Calu3 (cell line): ENCODE data around the gene GABRR1. TPM values are rescaled to one million over a fixed set of nuclear protein-coding genes. Genes with fewer than 3 reads are reported as not detected.

ENCODE experiments used
- BruUV-seq: library from RNA; stranded (reverse); fragments of 400-500 nt; replicated peaks from 2 replicates; lab custom pipeline; 2021; lab: Mats Ljungman, UMichigan
- CTCF ChIA-PET: fragments of 300-600 bp; sonication (Branson Sonifier 250); formaldehyde crosslinking; loops from one replicate; lab custom pipeline; 2022; ENCODE audit warnings: antibody characterized with exemption; lab: Charles Lee
- DNase-seq: peaks from one replicate; pipeline ENCODE4 v3.0.0; 2022
- H3K27ac Mint-ChIP-seq: one replicate; pipeline ENCODE4 v1.8.0; 2022; ENCODE audit warnings: mixed read lengths; ENCODE audit not compliant: unreplicated experiment
- H3K27me3 Mint-ChIP-seq: one replicate; pipeline ENCODE4 v1.8.0; 2022; ENCODE audit warnings: mixed read lengths; ENCODE audit not compliant: unreplicated experiment
- H3K36me3 Mint-ChIP-seq: one replicate; pipeline ENCODE4 v1.8.0; 2022; ENCODE audit warnings: mild to moderate bottlenecking, moderate library complexity, mixed read lengths; ENCODE audit not compliant: insufficient read depth, unreplicated experiment
- H3K4me1 Mint-ChIP-seq: one replicate; pipeline ENCODE4 v1.8.0; 2022; ENCODE audit warnings: mild to moderate bottlenecking, low read depth, mixed read lengths; ENCODE audit not compliant: unreplicated experiment
- H3K4me3 Mint-ChIP-seq: one replicate; pipeline ENCODE4 v1.8.0; 2022; ENCODE audit warnings: mild to moderate bottlenecking, low read depth, moderate library complexity, mixed read lengths; ENCODE audit not compliant: unreplicated experiment
- H3K9me3 Mint-ChIP-seq: one replicate; pipeline ENCODE4 v1.8.0; 2022; ENCODE audit warnings: low read depth, mixed read lengths; ENCODE audit not compliant: unreplicated experiment
- intact Hi-C: fragments of 100-400 bp; cut with micrococcal nuclease; formaldehyde crosslinking; loops from one replicate; pipeline ENCODE4 v1.10.0; 2022; ENCODE audit not compliant: unreplicated experiment
- total RNA-seq: library from RNA; stranded (reverse); gene quantifications from 2 replicates; pipeline ENCODE4 v1.2.3, GENCODE V29; 2022
- TF ChIP-seq, protein P1 (sequence below): fragments of 200-600 bp; IDR thresholded peaks from one replicate; pipeline ENCODE4 v1.8.0; 2022; ENCODE audit warnings: antibody characterized with exemption; ENCODE audit not compliant: unreplicated experiment

Gene GABRR1
- total RNA-seq, 1 experiment from 2014 or later = not detected

- TF ChIP-seq, protein P1, sequence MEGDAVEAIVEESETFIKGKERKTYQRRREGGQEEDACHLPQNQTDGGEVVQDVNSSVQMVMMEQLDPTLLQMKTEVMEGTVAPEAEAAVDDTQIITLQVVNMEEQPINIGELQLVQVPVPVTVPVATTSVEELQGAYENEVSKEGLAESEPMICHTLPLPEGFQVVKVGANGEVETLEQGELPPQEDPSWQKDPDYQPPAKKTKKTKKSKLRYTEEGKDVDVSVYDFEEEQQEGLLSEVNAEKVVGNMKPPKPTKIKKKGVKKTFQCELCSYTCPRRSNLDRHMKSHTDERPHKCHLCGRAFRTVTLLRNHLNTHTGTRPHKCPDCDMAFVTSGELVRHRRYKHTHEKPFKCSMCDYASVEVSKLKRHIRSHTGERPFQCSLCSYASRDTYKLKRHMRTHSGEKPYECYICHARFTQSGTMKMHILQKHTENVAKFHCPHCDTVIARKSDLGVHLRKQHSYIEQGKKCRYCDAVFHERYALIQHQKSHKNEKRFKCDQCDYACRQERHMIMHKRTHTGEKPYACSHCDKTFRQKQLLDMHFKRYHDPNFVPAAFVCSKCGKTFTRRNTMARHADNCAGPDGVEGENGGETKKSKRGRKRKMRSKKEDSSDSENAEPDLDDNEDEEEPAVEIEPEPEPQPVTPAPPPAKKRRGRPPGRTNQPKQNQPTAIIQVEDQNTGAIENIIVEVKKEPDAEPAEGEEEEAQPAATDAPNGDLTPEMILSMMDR = no peak
- DNase-seq = no peak
- intact Hi-C loops = no loop called here
- Mint-ChIP-seq H3K4me1 (no peaks in the 10 kb centered on the region), H3K9me3 (no peaks in the 10 kb centered on the region), H3K36me3 (no peaks in the 10 kb centered on the region), H3K27me3 (peaks cover 43% of the 10 kb centered on the region), H3K27ac (no peak overlapping the region), H3K4me3 (no peak overlapping the region)
- no TSS peak for BruUV-seq
- CTCF ChIA-PET = no interaction called here
These were observed 7.7 kb downstream of the GABRR1 start for GRCh38 chr6:89209457-89209856.

GRCh38 chr6:89208551-89208950 is 8.6 kb downstream of the GABRR1 start:
- Mint-ChIP-seq H3K4me3 (no peak overlapping the region), H3K9me3 (no peaks in the 10 kb centered on the region), H3K4me1 (no peaks in the 10 kb centered on the region), H3K27ac (no peak overlapping the region), H3K27me3 (peaks cover 52% of the 10 kb centered on the region), H3K36me3 (no peaks in the 10 kb centered on the region)
- CTCF ChIA-PET = no interaction called here
- DNase-seq = no peak
- no TSS peak for BruUV-seq
- intact Hi-C loops = no loop called here
- TF ChIP-seq, protein P1 = no peak

DNA sequence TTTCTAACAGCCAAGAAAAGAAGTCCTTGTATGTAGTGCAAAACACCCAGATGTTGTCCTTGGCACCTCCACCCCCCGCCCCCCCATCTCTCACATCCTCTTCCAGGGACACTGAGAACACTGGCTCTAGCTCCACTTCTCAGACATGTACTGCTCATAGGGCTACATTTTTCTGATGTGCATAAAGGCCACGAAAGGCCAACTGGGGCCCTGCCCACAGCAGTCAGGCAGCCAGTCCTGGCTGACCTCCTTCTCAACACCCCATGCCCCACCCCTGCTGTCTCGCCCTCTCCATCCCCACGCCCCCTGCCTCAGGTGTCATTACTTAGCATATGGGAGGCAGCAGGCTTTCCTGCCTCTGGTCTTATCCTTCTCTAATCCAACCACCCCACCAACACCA is 11.3 kb downstream of the GABRR1 start:
- CTCF ChIA-PET = no interaction called here
- no peak overlapping the region for H3K27ac Mint-ChIP-seq
- TF ChIP-seq, protein P1 = no peak
- intact Hi-C loops = no loop called here
- H3K4me1 Mint-ChIP-seq = no peaks in the 10 kb centered on the region
- H3K36me3 Mint-ChIP-seq = no peaks in the 10 kb centered on the region
- no peaks in the 10 kb centered on the region for H3K9me3 Mint-ChIP-seq
- H3K4me3 Mint-ChIP-seq = no peak overlapping the region
- no TSS peak for BruUV-seq
- peaks cover 38% of the 10 kb centered on the region for H3K27me3 Mint-ChIP-seq
- no peak for DNase-seq

DNA sequence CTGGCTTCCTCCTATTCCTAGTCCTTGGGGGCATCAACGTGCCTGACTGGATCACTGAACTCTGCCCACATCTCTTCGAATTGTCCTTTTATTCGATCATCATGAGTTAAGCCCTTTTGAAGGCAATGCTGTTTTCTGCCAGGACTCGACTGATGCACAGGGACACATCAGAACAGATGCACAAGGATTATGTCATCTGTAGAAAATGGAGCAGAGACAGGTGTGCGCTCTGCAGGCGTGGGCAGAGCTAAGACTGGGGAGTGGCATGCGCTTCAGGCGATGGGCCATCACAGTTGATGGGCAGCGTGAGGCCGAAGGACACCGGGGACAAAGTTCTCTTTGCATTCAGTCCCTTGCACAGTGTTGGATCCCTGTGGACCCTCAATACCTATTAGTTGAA is 13.1 kb downstream of the GABRR1 start:
- no TSS peak for BruUV-seq
- DNase-seq = no peak
- Mint-ChIP-seq H3K27ac (no peak overlapping the region), H3K27me3 (peaks cover 46% of the 10 kb centered on the region), H3K9me3 (no peaks in the 10 kb centered on the region), H3K4me1 (no peaks in the 10 kb centered on the region), H3K4me3 (no peak overlapping the region), H3K36me3 (no peaks in the 10 kb centered on the region)
- TF ChIP-seq, protein P1 = no peak
- CTCF ChIA-PET = no interaction called here
- intact Hi-C loops = no loop called here
